H9 (cell line): ENCODE results near the gene MAST4. TPM values are rescaled to one million over a fixed set of nuclear protein-coding genes. Genes with fewer than 3 reads are reported as not detected.

ENCODE experiments used
- DNase-seq: peaks from one replicate; pipeline ENCODE4 v3.0.0-alpha.2; 2017
- H2AFZ ChIP-seq: one replicate; pipeline ENCODE4 v1.6.1; 2013; ENCODE audit warnings: mild to moderate bottlenecking, low read length, control low read depth, moderate library complexity
- H2AK5ac ChIP-seq: 2 replicates; pipeline ENCODE4 v1.6.1; 2013; ENCODE audit warnings: low read length, control low read depth, mixed read lengths; ENCODE audit not compliant: insufficient read length
- H2BK120ac ChIP-seq: one replicate; pipeline ENCODE4 v1.6.1; 2013; ENCODE audit warnings: low read depth, mild to moderate bottlenecking, low read length, control low read depth, inconsistent platforms; ENCODE audit not compliant: poor library complexity, severe bottlenecking
- H2BK12ac ChIP-seq: 2 replicates; pipeline ENCODE4 v1.6.1; 2013; ENCODE audit warnings: low read length, control low read depth, mixed read lengths, low read depth; ENCODE audit not compliant: insufficient read length
- H2BK15ac ChIP-seq: 2 replicates; pipeline ENCODE4 v1.6.1; 2013; ENCODE audit warnings: low read depth, low read length, control low read depth
- H2BK20ac ChIP-seq: one replicate; pipeline ENCODE4 v1.6.1; 2013; ENCODE audit warnings: low read depth, mild to moderate bottlenecking, low read length, control low read depth, inconsistent platforms; ENCODE audit not compliant: poor library complexity, severe bottlenecking
- H2BK5ac ChIP-seq: 2 replicates; pipeline ENCODE4 v1.6.1; 2013; ENCODE audit warnings: low read length, control low read depth, mixed read lengths; ENCODE audit not compliant: insufficient read length
- H3K14ac ChIP-seq: 2 replicates; pipeline ENCODE4 v1.6.1; 2013; ENCODE audit warnings: low read length, control low read depth; ENCODE audit not compliant: insufficient read depth
- H3K18ac ChIP-seq: 2 replicates; pipeline ENCODE4 v1.6.1; 2013; ENCODE audit warnings: low read depth, mild to moderate bottlenecking, mixed read lengths, low read length, control low read depth; ENCODE audit not compliant: insufficient read length
- H3K23ac ChIP-seq: 2 replicates; pipeline ENCODE4 v1.6.1; 2013; ENCODE audit warnings: low read length, control low read depth, mixed read lengths, low read depth; ENCODE audit not compliant: insufficient read length
- H3K23me2 ChIP-seq: 2 replicates; pipeline ENCODE4 v1.6.1; 2013; ENCODE audit warnings: low read depth, mild to moderate bottlenecking, mixed read lengths, low read length, control low read depth; ENCODE audit not compliant: insufficient read length, poor library complexity, severe bottlenecking
- H3K27ac ChIP-seq: 2 replicates; pipeline ENCODE4 v1.5.1; 2013; ENCODE audit warnings: low read length, control low read depth, mixed read lengths, low read depth; ENCODE audit not compliant: insufficient read length
- H3K27me3 ChIP-seq: 2 replicates; pipeline ENCODE4 v1.6.1; 2013; ENCODE audit warnings: low read length, control low read depth, inconsistent platforms; ENCODE audit not compliant: insufficient read depth
- H3K4ac ChIP-seq: 2 replicates; pipeline ENCODE4 v1.6.1; 2013; ENCODE audit warnings: low read depth, mild to moderate bottlenecking, control low read depth, inconsistent platforms, low read length, moderate library complexity
- H3K4me1 ChIP-seq: 2 replicates; pipeline ENCODE4 v1.6.1; 2013; ENCODE audit warnings: low read length, control low read depth, inconsistent platforms; ENCODE audit not compliant: insufficient read depth
- H3K4me2 ChIP-seq: 2 replicates; pipeline ENCODE4 v1.6.1; 2013; ENCODE audit warnings: low read length, control low read depth, mixed read lengths; ENCODE audit not compliant: insufficient read length, insufficient read depth
- H3K56ac ChIP-seq: 2 replicates; pipeline ENCODE4 v1.6.1; 2013; ENCODE audit warnings: low read depth, mild to moderate bottlenecking, mixed read lengths, low read length, control low read depth; ENCODE audit not compliant: insufficient read length
- H3K79me1 ChIP-seq: 2 replicates; pipeline ENCODE4 v1.6.1; 2013; ENCODE audit warnings: low read depth, mild to moderate bottlenecking, moderate library complexity, low read length, control low read depth, inconsistent platforms; ENCODE audit not compliant: insufficient read depth, poor library complexity, severe bottlenecking
- H3K79me2 ChIP-seq: 2 replicates; pipeline ENCODE4 v1.6.1; 2013; ENCODE audit warnings: low read length, control low read depth, inconsistent platforms; ENCODE audit not compliant: insufficient read depth
- H3K9ac ChIP-seq: 2 replicates; pipeline ENCODE4 v1.6.1; 2013; ENCODE audit warnings: low read length, control low read depth, mixed read lengths; ENCODE audit not compliant: insufficient read length; ENCODE audit errors: extremely low read depth
- H3K9me3 ChIP-seq: one replicate; pipeline ENCODE4 v1.6.1; 2013; ENCODE audit warnings: low read depth, low read length, inconsistent platforms; ENCODE audit not compliant: control insufficient read depth
- H3T11ph ChIP-seq: one replicate; pipeline ENCODE4 v1.6.1; 2013; ENCODE audit warnings: mild to moderate bottlenecking, low read length, control low read depth, inconsistent platforms
- H4K20me1 ChIP-seq: one replicate; pipeline ENCODE4 v1.6.1; 2013; ENCODE audit not compliant: control insufficient read depth, insufficient read length, insufficient read depth
- H4K5ac ChIP-seq: 2 replicates; pipeline ENCODE4 v1.6.1; 2013; ENCODE audit warnings: low read depth, mild to moderate bottlenecking, mixed read lengths, low read length, control low read depth; ENCODE audit not compliant: insufficient read length
- H4K8ac ChIP-seq: replicated peaks from 2 replicates; pipeline ENCODE4 v1.6.1; 2013; ENCODE audit warnings: low read length, control low read depth, mixed read lengths, low read depth; ENCODE audit not compliant: insufficient read length
- H4K91ac ChIP-seq: 2 replicates; pipeline ENCODE4 v1.6.1; 2013; ENCODE audit warnings: low read depth, mild to moderate bottlenecking, moderate library complexity, mixed read lengths, low read length, control low read depth; ENCODE audit not compliant: insufficient read length
- H3K27ac Mint-ChIP-seq, 3 experiments: 2 replicates in 2 of 3; 3 replicates in 1 of 3; pipeline ENCODE4 v1.8.0; 2020 to 2021; ENCODE audit warnings: mixed read lengths in 3 of 3, mild to moderate bottlenecking in 1 of 3, moderate library complexity in 1 of 3
- H3K27me3 Mint-ChIP-seq: 2 replicates; pipeline ENCODE4 v1.8.0; 2021; ENCODE audit warnings: low read depth, mild to moderate bottlenecking, moderate library complexity, mixed read lengths
- H3K36me3 Mint-ChIP-seq, 3 experiments: 2 replicates in 2 of 3; 3 replicates in 1 of 3; pipeline ENCODE4 v1.8.0; 2020 to 2021; ENCODE audit warnings: low read depth in 3 of 3, mixed read lengths in 3 of 3; ENCODE audit not compliant: insufficient read depth in 1 of 3
- H3K4me1 Mint-ChIP-seq, 2 experiments: 2 replicates each; pipeline ENCODE4 v1.8.0; 2020; ENCODE audit warnings: mixed read lengths in 2 of 2
- H3K4me3 Mint-ChIP-seq, 2 experiments: 2 replicates in 1 of 2; 3 replicates in 1 of 2; pipeline ENCODE4 v1.8.0; 2020 to 2021; ENCODE audit warnings: mild to moderate bottlenecking in 2 of 2, mixed read lengths in 2 of 2, moderate library complexity in 1 of 2
- H3K9me3 Mint-ChIP-seq, 2 experiments: 2 replicates in 1 of 2; 3 replicates in 1 of 2; pipeline ENCODE4 v1.8.0; 2020; ENCODE audit warnings: mild to moderate bottlenecking in 2 of 2, mixed read lengths in 2 of 2, moderate library complexity in 1 of 2
- CTCF ChIP-seq: fragments of 200-600 bp; sonication (generic); conservative IDR thresholded peaks from 3 replicates; pipeline ENCODE4 v1.8.0; 2021; ENCODE audit warnings: antibody characterized with exemption, mild to moderate bottlenecking
- WGBS: extraction: QIAGEN DNeasy Blood & Tissue Kit; methylation state at CpG from one replicate; pipeline ENCODE4 v1.1.7; 2013; ENCODE audit warnings: missing lambda C conversion rate, low lambda C conversion rate, mixed read lengths; ENCODE audit not compliant: insufficient read length; ENCODE audit errors: extremely low coverage; 5-methylcytosine and 5-hydroxymethylcytosine counted together
- total RNA-seq: library from RNA; stranded (reverse); gene quantifications from 2 replicates; pipeline ENCODE4 v1.2.1, GENCODE V29; 2021

The MAST4 gene
- total RNA-seq, 1 experiment from 2014 or later = 3.7 TPM

DNA sequence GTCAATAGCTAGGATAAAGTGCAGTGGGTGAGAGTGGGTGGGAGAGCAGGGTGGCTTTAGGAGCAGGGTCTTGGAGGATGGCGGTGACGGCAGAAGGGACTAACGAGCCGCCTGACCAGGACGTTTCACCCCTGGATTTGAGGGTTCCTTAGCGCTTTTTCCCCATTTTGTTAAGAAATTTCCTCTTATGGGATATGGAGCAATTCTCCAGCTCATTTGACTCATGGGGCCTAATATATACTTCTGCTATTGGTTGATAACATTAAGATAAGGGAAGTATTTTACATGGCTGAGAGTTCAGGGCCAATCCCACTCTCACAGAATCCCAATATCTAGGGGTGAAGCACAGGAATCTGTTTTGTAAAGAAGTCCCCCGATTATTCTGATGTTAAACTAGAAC lies 582.8 kb downstream of the MAST4 start:
- no peak overlapping the region for H3K4ac ChIP-seq
- no peak overlapping the region for H2BK120ac ChIP-seq
- peaks cover 32 to 33% of the 10 kb centered on the region in 2 experiments for H3K4me1 Mint-ChIP-seq
- no peaks in the 10 kb centered on the region for H3K9me3 ChIP-seq
- H2BK12ac ChIP-seq = no peak overlapping the region
- no peak overlapping the region for H3K4me2 ChIP-seq
- H3K4me3 Mint-ChIP-seq = no peak overlapping the region
- H3K27me3 ChIP-seq = no peaks in the 10 kb centered on the region
- H3K79me2 ChIP-seq = no peaks in the 10 kb centered on the region
- no peak overlapping the region for H3K23ac ChIP-seq
- H3K9ac ChIP-seq = no peak overlapping the region
- H3K14ac ChIP-seq = no peak overlapping the region
- H2BK15ac ChIP-seq = no peak overlapping the region
- H2AFZ ChIP-seq = no peak overlapping the region
- peaks cover 0 to 15% (median 3%) of the 10 kb centered on the region in 3 experiments; a peak in 6 of 7 replicates for H3K36me3 Mint-ChIP-seq
- H4K20me1 ChIP-seq = no peaks in the 10 kb centered on the region
- H3K56ac ChIP-seq = no peak overlapping the region
- H3K9me3 Mint-ChIP-seq = peaks cover 7 to 9% of the 10 kb centered on the region in 2 experiments
- H2BK20ac ChIP-seq = no peak overlapping the region
- no CpG with 5 or more reads among the region's 7 CpGs for WGBS
- H3K27ac ChIP-seq = no peak overlapping the region
- no peak overlapping the region for H2AK5ac ChIP-seq
- H3K18ac ChIP-seq = no peak overlapping the region
- no peak overlapping the region for H4K5ac ChIP-seq
- no peak overlapping the region for H4K8ac ChIP-seq
- peaks cover 11% of the 10 kb centered on the region for H3K27me3 Mint-ChIP-seq
- H3K23me2 ChIP-seq = no peaks in the 10 kb centered on the region
- no peaks in the 10 kb centered on the region; the same call in 1 of the 2 replicates for H3K4me1 ChIP-seq
- no peak for TF ChIP-seq CTCF
- H3K79me1 ChIP-seq = no peaks in the 10 kb centered on the region
- no peak overlapping the region for H3K27ac Mint-ChIP-seq
- no peak overlapping the region for H2BK5ac ChIP-seq
- no peak for DNase-seq
- no peak overlapping the region for H3T11ph ChIP-seq
- no peak overlapping the region for H4K91ac ChIP-seq
